HT1080 (cell line): Measurements from ENCODE around the gene TAS1R1. TPM values are rescaled to one million over a fixed set of nuclear protein-coding genes. Genes with fewer than 3 reads are reported as not detected.
A peak's percentile ranks its signal among the peaks of the same experiment; 100 is the strongest.
"Not testable (repeated sequence)": the region's sequence is repeated elsewhere in the genome, so short reads cannot be mapped to it uniquely, and the experiment has no call there.

ENCODE experiments used
- DNase-seq: peaks from one replicate; pipeline ENCODE4 v3.0.0-alpha.2; 2015; ENCODE audit warnings: low read depth
- total RNA-seq: library from RNA; depleted of rRNA; stranded (reverse); fragments of >200 nt; shearing (Covaris generic); gene quantifications from 2 replicates; pipeline ENCODE4 v1.2.3, GENCODE V29; 2014

The TAS1R1 gene
- total RNA-seq, 1 experiment from 2014 or later = not detected

- no peak for DNase-seq
Measured at GRCh38 chr1:6588128-6588892, 33.2 kb downstream of the TAS1R1 start.

DNA sequence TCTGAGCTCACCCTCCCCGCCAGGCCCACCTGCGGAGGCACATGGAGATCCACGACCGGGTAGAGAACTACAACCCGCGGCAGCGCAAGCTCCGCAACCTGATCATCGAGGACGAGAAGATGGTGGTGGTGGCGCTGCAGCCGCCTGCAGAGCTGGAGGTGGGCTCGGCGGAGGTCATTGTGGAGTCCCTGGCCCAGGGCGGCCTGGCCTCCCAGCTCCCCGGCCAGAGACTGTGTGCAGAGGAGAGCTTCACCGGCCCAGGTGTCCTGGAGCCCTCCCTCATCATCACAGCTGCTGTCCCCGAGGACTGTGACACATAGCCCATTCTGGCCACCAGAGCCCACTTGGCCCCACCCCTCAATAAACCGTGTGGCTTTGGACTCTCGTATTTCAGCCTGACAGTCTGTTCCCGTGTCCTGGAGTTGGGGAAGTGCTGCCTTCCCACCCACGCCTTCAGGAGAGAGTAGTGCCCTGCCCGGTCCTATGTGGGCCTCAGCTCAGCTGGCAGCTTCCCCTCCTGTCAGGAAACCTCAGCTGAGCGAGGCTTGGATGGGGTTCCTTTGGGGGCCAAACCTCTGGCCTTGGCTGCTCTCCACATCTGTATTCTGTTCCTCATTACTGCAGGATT lies 33.9 kb downstream of the TAS1R1 start:
- DNase-seq = no peak

- DNase-seq = no peak
Measured at GRCh38 chr1:6590046-6590445, 34.9 kb downstream of the TAS1R1 start.

DNA sequence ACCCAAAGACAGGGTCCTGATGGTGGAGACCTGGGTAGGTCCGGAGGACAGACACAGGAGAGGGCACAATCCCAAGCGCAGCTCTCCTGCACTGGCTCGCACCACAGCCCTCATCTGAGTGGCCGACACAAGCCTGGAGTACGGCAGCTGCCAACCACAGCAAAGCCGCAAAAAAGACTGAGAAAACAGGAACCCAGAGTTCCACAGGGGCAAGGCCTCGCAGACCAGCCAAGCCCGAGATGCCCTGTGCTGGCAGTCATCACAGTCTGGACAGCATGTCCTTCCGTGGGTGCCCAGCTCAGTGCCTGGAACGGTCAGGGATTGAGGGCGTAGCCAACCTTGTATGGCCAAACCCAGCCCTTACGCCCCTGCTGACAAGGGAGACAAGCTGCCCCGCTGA lies 36.1 kb downstream of the TAS1R1 start:
- no peak for DNase-seq

DNA sequence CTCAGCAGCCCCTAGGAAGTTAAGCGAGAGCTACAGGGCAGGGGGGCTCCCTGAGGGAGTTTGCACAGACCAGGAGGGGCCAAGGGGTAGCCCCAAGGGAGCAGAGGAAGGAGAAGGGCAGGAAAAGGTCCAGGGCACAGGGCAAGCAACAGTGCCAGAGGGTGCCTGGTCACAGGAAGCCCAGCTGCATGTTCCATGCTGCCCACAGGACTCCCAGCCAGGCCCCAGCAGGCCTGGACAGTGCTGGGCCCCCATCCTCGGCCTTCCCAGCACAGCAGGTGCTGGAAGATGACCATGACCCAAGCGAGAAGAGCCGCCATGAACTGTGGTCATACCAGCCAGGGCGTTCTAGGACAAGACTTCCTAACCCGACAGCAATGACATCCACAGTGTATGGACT lies 36.5 kb downstream of the TAS1R1 start:
- DNase-seq = no peak

- DNase-seq = no peak
Measured at GRCh38 chr1:6592441-6592840, 37.3 kb downstream of the TAS1R1 start.

DNA sequence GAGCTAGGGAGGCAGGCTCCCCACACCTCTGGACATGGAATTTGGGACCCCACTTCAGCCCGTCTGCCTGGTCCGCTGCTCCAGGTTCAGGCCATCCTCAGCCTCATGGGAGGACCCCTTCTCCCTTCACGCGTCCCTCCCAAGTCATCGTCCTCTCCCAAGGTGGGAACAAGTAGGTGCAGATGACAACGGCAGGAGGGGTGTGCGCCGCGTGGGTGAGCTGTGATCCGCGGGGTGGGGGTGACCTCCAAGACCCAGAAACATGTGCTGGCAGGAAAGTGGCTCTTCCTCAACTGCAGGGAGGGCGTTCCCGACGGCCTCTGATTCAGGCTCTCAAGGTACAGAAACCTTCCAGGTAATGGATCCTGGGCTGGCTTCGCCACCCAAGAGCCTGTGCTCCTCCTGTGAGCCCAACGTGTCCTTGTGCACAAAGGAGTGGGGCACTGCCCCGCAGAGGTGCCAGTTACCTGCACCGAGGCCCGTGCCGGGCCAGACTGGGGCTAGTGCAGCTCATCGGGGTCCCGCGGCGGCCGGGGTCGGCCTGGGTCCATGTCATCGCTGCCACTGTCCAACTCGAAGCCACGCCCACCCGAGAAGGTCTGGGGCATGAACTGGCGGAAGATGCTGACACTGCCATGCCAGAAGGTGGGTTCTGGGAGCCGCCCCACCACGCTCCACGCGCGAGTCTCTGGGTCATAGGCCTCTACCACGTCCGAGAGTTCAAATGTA lies 37.9 kb downstream of the TAS1R1 start:
- DNase-seq = no peak

DNA sequence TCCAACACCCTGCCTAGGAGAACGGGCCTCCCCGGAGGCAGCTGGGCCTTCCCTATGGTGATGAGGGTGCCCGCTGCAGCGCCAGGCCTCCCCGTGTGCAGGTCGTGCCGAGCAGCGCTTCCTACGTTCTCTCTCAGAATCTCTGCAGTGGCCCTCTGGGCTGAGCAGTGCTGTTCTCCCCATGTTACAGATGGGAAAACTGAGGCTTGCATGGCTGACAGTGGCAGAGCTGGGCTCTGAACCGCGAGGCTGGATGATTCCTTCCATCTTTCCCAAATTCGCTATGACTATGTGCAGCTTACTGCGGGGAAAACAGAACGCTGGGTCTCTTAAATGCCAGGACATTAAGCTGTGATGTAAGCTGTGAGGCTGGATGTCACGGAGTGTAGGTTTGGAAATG lies 38.7 kb downstream of the TAS1R1 start:
- no peak for DNase-seq

GRCh38 chr1:6594977-6595740 lies 40.1 kb downstream of the TAS1R1 start:
- DNase-seq = no peak

DNA sequence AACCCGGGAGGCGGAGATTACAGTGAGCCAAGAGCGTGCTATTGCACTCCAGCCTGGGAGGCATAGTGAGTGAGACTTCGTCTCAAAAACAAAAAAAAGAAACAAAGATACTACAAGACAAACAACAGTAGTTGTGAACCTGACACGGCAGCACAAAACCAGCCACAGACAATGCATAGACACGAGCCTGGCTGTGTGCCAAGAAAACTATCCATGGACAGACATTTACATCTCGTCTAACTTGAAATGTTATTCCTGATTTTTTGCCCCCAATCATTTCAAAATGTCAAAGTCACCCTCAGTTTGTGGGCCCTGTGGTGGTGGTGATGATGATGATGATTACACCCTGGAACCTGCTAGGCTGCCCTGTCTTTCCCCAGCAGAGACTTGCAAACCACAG lies 41.2 kb downstream of the TAS1R1 start:
- no peak for DNase-seq

DNA sequence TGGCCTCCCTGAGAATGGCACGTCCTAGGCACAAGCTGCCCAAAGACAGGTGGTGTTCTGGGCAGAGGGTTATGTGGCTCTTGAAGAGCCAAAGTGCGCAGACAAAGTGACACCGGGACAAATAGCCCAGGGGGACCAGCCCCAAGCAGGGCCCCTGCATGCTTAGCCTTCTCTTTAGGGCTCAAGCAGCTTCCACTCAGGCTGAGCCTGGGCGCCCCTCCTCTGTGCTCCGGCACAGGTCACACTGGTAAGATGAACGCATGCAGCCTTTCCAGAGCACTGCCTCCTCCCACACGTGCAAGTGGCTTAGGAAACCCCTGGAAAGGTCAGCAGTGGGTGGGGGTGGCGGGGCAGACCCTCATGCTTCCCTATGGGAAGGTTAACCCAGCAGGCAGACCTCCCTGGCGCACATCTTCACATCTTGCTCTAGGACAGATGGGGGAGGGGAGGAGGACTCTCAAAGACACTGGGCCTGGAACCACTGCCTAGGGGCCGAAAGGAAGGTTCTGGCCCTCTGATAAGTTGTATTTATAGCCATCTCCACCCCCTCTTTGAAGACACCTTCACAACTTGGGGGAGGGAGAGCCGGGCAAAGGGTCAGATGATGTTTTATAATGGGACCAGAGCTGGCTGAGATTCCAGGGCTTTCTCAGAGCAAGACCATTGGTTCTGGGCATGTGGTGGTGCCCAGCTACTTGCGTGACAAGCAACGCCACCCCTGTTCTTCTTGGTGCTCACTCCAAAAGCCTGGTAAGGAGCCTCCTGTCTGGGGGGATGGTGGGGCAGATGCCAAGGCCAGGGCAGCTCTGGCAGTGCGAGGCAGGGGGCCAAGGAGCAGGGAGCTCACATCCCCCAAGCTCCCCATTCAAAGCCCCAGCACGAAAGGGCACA lies 42.0 kb downstream of the TAS1R1 start:
- DNase-seq = no peak

DNA sequence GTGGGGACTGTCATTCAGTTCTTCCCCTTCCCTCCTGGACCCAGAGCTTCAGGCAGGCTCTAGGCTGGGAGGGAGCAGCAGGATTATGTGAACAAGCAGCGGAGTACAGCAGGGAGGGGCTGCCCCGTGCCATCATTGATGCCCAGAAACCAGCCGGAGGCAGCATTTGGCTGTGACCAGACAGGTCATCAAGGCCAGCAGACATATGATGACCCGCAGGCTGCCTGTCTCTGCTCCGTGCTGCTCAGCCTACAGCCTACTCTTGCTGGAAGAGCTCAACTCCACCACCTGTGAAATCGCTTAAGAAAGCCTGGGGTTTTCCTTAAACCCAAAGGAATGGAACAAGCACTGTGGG lies 42.6 kb downstream of the TAS1R1 start:
- DNase-seq = no peak

DNA sequence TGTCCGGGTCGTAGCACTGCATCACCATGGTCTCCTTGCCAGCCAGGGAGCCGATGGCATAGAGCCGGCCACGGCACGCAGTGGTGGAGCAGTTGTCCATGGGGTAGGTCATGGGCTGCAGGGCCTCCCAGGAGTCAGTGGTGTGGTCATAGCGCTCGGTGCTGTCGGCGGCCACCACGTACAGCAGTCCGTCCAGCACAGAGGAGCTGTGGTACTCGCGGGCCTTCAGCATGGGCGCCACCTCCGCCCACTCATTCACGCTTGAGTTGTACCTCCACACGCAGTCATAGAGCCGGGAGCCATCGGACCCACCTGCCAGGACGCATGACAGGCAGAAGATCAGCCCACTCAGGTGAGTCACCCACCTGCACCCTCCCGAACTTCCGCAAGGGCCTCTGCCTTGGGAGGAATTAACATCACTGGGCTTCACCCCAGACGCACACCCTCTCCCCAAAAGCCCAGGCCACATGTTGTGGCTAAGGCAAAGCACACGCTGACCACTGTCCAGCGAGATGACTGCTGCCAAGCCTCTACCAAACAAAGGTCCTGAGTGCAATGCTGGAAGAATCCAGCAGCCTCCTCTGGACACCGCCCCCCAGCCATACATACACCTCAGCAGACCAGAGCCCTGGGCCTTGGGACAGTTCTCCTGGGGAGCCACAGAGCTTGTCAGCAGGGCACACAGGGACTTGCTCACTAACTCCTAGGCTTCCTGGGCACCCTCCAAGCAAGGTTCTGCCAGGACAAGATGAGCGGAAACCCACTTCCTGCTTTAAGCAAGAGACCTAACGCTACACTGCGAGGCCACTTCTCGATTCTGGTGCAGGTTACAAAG lies 44.3 kb downstream of the TAS1R1 start:
- no peak for DNase-seq

- DNase-seq = not testable (repeated sequence)
Measured at GRCh38 chr1:6599991-6600390, 44.9 kb downstream of the TAS1R1 start.

GRCh38 chr1:6600410-6601048 lies 45.4 kb downstream of the TAS1R1 start:
- DNase-seq = no peak

GRCh38 chr1:6601049-6601922 lies 46.2 kb downstream of the TAS1R1 start:
- peak; percentile 98 for DNase-seq

GRCh38 chr1:6601923-6602668 lies 47.0 kb downstream of the TAS1R1 start:
- DNase-seq = no peak
